Keratinocyte (primary cell): ENCODE results near the gene HECTD4. TPM values are rescaled to one million over a fixed set of nuclear protein-coding genes. Genes with fewer than 3 reads are reported as not detected.
"Not testable (repeated sequence)": the region's sequence is repeated elsewhere in the genome, so short reads cannot be mapped to it uniquely, and the experiment has no call there.

Experiments used
- DNase-seq: peaks from one replicate; pipeline ENCODE4 v3.0.0-alpha.2; 2011; ENCODE audit warnings: low read depth, missing footprints, low spot score
- FAIRE-seq: peaks from 2 replicates; lab custom pipeline; 2011; peaks lifted over from hg19 to GRCh38; lab: Jason Lieb, UNC
- H2AFZ ChIP-seq: 2 replicates; pipeline ENCODE4 v1.6.0; 2012; ENCODE audit warnings: low read length, control low read depth, inconsistent platforms; ENCODE audit not compliant: control insufficient read depth
- H3K27ac ChIP-seq: 2 replicates; pipeline ENCODE4 v1.5.1; 2011; ENCODE audit warnings: low read length; ENCODE audit not compliant: control insufficient read depth, insufficient read depth
- H3K27me3 ChIP-seq: 3 replicates; pipeline ENCODE4 v1.6.0; 2011; ENCODE audit warnings: low read length; ENCODE audit not compliant: control insufficient read depth, insufficient read depth; ENCODE audit errors: extremely low read depth
- H3K36me3 ChIP-seq, 2 experiments: 2 replicates in 1 of 2; 3 replicates in 1 of 2; pipeline ENCODE4 v1.5.1; 2011; ENCODE audit warnings: low read length in 2 of 2, mild to moderate bottlenecking in 1 of 2; ENCODE audit not compliant: control insufficient read depth in 2 of 2, insufficient read depth in 2 of 2; ENCODE audit errors: extremely low read depth in 1 of 2
- H3K4me1 ChIP-seq: 3 replicates; pipeline ENCODE4 v1.5.1; 2011; ENCODE audit warnings: low read length; ENCODE audit not compliant: control insufficient read depth, insufficient read depth; ENCODE audit errors: extremely low read depth
- H3K4me2 ChIP-seq: 3 replicates; pipeline ENCODE4 v1.6.0; 2011; ENCODE audit warnings: low read depth, low read length; ENCODE audit not compliant: control insufficient read depth, insufficient read depth; ENCODE audit errors: extremely low read depth
- H3K4me3 ChIP-seq, 3 experiments: fragments of 200-600 bp in 1 of 3; sonication (generic) in 1 of 3; 2 replicates in 2 of 3; 3 replicates in 1 of 3; pipeline ENCODE4 v1.5.1; 2011 to 2016; ENCODE audit warnings: low read length in 3 of 3, mild to moderate bottlenecking in 3 of 3, control low read depth in 2 of 3, inconsistent platforms in 1 of 3, low read depth in 1 of 3, mixed read lengths in 1 of 3, mixed run types in 1 of 3, moderate library complexity in 1 of 3; ENCODE audit not compliant: control insufficient read depth in 2 of 3, insufficient read depth in 2 of 3; ENCODE audit errors: extremely low read depth in 1 of 3
- H3K79me2 ChIP-seq: 2 replicates; pipeline ENCODE4 v1.6.0; 2012; ENCODE audit warnings: low read length; ENCODE audit not compliant: control insufficient read depth, insufficient read depth
- H3K9ac ChIP-seq: 3 replicates; pipeline ENCODE4 v1.6.0; 2011; ENCODE audit warnings: low read length; ENCODE audit not compliant: control insufficient read depth, insufficient read depth; ENCODE audit errors: extremely low read depth
- H3K9me1 ChIP-seq: 3 replicates; pipeline ENCODE4 v1.6.0; 2011; ENCODE audit warnings: low read length; ENCODE audit not compliant: control insufficient read depth, insufficient read depth; ENCODE audit errors: extremely low read depth
- H3K9me3 ChIP-seq: 2 replicates; pipeline ENCODE4 v1.5.1; 2012; ENCODE audit warnings: low read depth, low read length; ENCODE audit not compliant: control insufficient read depth
- H4K20me1 ChIP-seq: 3 replicates; pipeline ENCODE4 v1.6.0; 2011; ENCODE audit warnings: low read length; ENCODE audit not compliant: control insufficient read depth, insufficient read depth; ENCODE audit errors: extremely low read depth
- EZH2 ChIP-seq: IDR thresholded peaks from one replicate; pipeline ENCODE4 v1.6.1; 2012; ENCODE audit warnings: inconsistent platforms, mild to moderate bottlenecking, low read length, moderate library complexity
- dilution Hi-C: fragments of 300-500 bp; cut with MboI; formaldehyde crosslinking; loops from one replicate; pipeline ENCODE4 v1.7.0; 2020; ENCODE audit warnings: low sequenced_read_pairs; ENCODE audit not compliant: extremely low pct_ligation_motif_present
- polyA plus RNA-seq, 5 experiments: library from polyadenylated mRNA; depleted of rRNA in 3 of 5; stranded (reverse) in 3 of 5; stranded (forward) in 1 of 5; unstranded in 1 of 5; fragments of >200 nt; gene quantifications; 1 replicate in 1 of 5; 2 replicates in 3 of 5; 3 replicates in 1 of 5; pipeline versions ENCODE4 v1.2.1 to v1.2.3, GENCODE V29; 2011 to 2012; ENCODE audit warnings: missing spikeins in 2 of 5, low read depth in 1 of 5, low replicate concordance in 1 of 5
- TF ChIP-seq, protein P1 (sequence below), 3 experiments: IDR thresholded peaks in 1 of 3; conservative IDR thresholded peaks in 1 of 3; optimal IDR thresholded peaks in 1 of 3; 2 replicates in 2 of 3; 3 replicates in 1 of 3; pipeline versions ENCODE3 to v1.5.1; 2011; ENCODE audit warnings: low read length in 3 of 3, mild to moderate bottlenecking in 3 of 3, moderate library complexity in 2 of 3, control low read depth in 1 of 3, inconsistent platforms in 1 of 3; ENCODE audit not compliant: insufficient read depth in 2 of 3; ENCODE audit errors: extremely low read depth in 1 of 3

Gene HECTD4
- polyA plus RNA-seq, 1 donor (not counting 4 experiments of a cell fraction or from before 2014, with no cell fraction given) = 7.5 TPM

DNA sequence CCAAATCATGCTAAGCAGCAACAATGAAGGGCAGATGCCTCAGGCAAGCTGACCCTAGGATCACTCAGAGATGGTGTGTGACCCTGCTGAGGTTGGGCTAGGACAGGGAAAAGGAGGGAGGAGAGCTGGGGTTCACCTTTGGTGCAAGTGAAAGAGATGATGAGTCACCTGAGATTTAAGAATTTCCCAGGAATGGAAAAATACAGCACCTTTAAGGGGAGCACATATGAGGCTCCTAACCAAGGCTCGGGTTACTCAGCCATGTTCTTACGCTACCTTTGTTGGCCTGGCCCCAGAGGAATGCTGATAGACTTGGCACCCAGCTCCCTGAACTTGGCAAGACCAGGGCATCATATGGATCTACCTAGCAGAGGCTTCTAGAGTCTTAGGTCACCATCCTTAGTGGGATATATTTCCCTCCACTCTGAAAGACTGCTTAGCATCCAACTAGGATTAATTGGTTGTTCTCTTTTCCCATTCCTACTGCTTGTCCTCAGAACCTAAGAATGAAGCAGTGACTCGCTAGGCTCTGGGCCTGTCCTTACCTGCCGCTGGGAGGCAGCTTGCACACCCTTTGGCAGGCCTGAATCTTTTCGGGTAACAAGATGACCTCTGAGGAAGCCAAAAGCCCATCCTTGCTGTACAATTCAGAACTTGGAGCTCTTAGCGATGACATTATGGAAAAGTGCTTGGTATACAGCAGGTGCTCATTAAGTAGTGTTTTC is 269.7 kb downstream of the HECTD4 start:
- dilution Hi-C loops = no loop called here
- peak; percentile 75 for DNase-seq
- H3K27me3 ChIP-seq = no peaks in the 10 kb centered on the region
- H3K9me3 ChIP-seq = no peaks in the 10 kb centered on the region
- H3K27ac ChIP-seq = peak overlapping the region; percentile 96
- H3K4me3 ChIP-seq = peak overlapping the region in 2 of 3 experiments; percentile 31 to 50
- peak overlapping the region; percentile 83 for H2AFZ ChIP-seq
- H3K4me1 ChIP-seq = peaks cover 28% of the 10 kb centered on the region
- no peaks in the 10 kb centered on the region for H3K36me3 ChIP-seq
- peak overlapping the region; percentile 89 for H3K4me2 ChIP-seq
- H4K20me1 ChIP-seq = no peaks in the 10 kb centered on the region
- no peaks in the 10 kb centered on the region for H3K9me1 ChIP-seq
- no peak for TF ChIP-seq EZH2
- TF ChIP-seq, protein P1, sequence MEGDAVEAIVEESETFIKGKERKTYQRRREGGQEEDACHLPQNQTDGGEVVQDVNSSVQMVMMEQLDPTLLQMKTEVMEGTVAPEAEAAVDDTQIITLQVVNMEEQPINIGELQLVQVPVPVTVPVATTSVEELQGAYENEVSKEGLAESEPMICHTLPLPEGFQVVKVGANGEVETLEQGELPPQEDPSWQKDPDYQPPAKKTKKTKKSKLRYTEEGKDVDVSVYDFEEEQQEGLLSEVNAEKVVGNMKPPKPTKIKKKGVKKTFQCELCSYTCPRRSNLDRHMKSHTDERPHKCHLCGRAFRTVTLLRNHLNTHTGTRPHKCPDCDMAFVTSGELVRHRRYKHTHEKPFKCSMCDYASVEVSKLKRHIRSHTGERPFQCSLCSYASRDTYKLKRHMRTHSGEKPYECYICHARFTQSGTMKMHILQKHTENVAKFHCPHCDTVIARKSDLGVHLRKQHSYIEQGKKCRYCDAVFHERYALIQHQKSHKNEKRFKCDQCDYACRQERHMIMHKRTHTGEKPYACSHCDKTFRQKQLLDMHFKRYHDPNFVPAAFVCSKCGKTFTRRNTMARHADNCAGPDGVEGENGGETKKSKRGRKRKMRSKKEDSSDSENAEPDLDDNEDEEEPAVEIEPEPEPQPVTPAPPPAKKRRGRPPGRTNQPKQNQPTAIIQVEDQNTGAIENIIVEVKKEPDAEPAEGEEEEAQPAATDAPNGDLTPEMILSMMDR (optimal IDR thresholded peaks at IDR 0.05 in 1 of 3, IDR thresholded peaks at IDR 0.05 in 1 of 3, conservative IDR thresholded peaks at IDR 0.05 in 1 of 3; ENCODE audit: extremely low read depth in 1 of 3, insufficient read depth in 2 of 3, low read length in 3 of 3) = peak; percentile 19 to 70 (median 44)
- H3K9ac ChIP-seq = peak overlapping the region; percentile 75
- H3K79me2 ChIP-seq = peaks cover 14% of the 10 kb centered on the region
- FAIRE-seq = peak; percentile 86

DNA sequence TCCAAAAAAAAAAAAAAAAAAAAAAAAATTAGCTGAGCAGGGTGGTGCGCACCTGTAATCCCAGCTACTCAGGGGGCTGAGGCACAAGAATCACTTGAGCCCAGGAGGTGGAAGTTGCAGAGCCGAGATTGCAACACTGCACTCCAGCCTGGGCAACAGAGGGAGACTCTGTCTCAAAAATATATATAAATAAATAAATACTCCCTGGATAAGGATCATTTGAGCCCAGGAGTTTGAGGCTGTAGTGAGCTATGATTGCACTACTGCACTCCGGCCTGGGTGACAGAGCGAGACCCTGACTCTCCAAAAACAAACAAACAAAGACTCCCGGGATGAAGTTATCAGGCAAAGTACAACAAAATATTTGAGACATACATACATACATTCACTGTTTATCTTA is 270.3 kb downstream of the HECTD4 start:
- TF ChIP-seq, protein P1 (optimal IDR thresholded peaks at IDR 0.05 in 1 of 3, IDR thresholded peaks at IDR 0.05 in 1 of 3, conservative IDR thresholded peaks at IDR 0.05 in 1 of 3; ENCODE audit: extremely low read depth in 1 of 3, insufficient read depth in 2 of 3, low read length in 3 of 3) = no peak
- TF ChIP-seq EZH2 = no peak
- H3K36me3 ChIP-seq = no peaks in the 10 kb centered on the region
- H3K4me3 ChIP-seq = peak overlapping the region in 2 of 3 experiments; percentile 30 to 50
- H3K9me3 ChIP-seq = no peaks in the 10 kb centered on the region
- H3K9me1 ChIP-seq = no peaks in the 10 kb centered on the region
- no peaks in the 10 kb centered on the region for H3K27me3 ChIP-seq
- H3K4me1 ChIP-seq = peaks cover 30% of the 10 kb centered on the region
- peak overlapping the region; percentile 89 for H3K4me2 ChIP-seq
- no peak for FAIRE-seq
- H3K79me2 ChIP-seq = peaks cover 21% of the 10 kb centered on the region
- H3K9ac ChIP-seq = peak overlapping the region; percentile 75
- peak overlapping the region; percentile 96 for H3K27ac ChIP-seq
- H4K20me1 ChIP-seq = peaks cover 4% of the 10 kb centered on the region
- peak overlapping the region; percentile 56 for H2AFZ ChIP-seq
- dilution Hi-C loops = no loop called here
- no peak for DNase-seq

DNA sequence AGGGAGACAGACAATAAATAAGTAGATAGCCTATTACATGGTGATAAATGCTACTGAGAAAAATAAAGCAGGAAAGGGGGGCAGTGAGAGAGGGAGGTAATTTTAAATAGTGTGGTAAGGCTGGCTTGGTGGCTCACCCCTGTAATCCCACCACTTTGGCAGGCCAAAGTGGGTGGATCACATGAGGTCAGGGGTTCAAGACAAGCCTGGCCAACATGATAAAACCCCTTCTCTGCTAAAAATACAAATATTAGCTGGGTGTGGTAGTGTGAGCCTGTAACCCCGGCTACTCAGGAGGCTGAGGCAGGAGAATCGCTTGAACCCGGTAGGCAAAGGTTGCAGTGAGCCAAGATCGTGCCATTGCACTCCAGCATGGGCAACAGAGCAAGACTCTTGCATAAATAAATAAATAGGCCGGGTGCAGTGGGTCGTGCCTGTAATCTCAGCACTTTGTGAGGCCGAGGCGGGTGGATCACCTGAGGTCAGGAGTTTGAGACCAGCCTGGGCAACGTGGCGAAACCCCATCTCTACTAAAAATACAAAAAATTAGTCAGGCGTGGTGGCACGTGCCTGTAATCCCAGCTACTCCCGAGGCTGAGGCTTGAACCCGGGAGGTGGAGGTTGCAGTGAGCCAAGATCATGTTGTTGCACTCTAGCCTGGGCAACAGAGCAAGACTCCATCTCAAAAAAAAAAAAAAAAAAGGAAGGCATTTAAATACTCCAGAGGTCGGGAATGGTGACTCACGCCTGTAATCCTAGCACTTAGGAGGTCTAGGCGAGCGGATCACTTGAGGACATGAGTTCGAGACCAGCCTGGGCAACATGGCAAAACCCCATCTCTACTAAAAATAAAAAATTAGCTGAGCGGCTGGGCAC is 271.2 kb downstream of the HECTD4 start:
- H3K4me2 ChIP-seq, DNase-seq, H3K9me1 ChIP-seq, H3K27ac ChIP-seq, H3K27me3 ChIP-seq, H3K9me3 ChIP-seq, H2AFZ ChIP-seq, H3K36me3 ChIP-seq, H3K9ac ChIP-seq, FAIRE-seq, H4K20me1 ChIP-seq, dilution Hi-C loops, H3K4me3 ChIP-seq: not testable (repeated sequence)
- Histone ChIP-seq H3K4me1 (peaks cover 30% of the 10 kb centered on the region), H3K79me2 (peaks cover 30% of the 10 kb centered on the region)
